WTC11 (cell line): ENCODE measurements around the gene INS. TPM values are rescaled to one million over a fixed set of nuclear protein-coding genes. Genes with fewer than 3 reads are reported as not detected.

ENCODE experiments used
- ATAC-seq: fragments of 200-7000 bp; cut with Tn5 transposase; 2 replicates; pipeline ENCODE4 v1.10.0; 2021; ENCODE audit warnings: mild to moderate bottlenecking, moderate library complexity
- CTCF ChIA-PET: fragments of 300-600 bp; sonication (Branson Sonifier 250); formaldehyde crosslinking; loops from one replicate; lab custom pipeline; 2021; ENCODE audit warnings: antibody characterized with exemption; lab: Charles Lee
- POLR2A ChIA-PET: fragments of 350-600 bp; sonication (Branson Sonifier 250); formaldehyde crosslinking; loops from one replicate; lab custom pipeline; 2021; ENCODE audit warnings: antibody characterized with exemption; lab: Charles Lee
- DNase-seq: peaks from one replicate; pipeline ENCODE4 v3.0.0; 2021; ENCODE audit warnings: low spot score
- H3K27ac Mint-ChIP-seq: 2 replicates; pipeline ENCODE4 v1.8.0; 2021; ENCODE audit warnings: mixed read lengths
- H3K27me3 Mint-ChIP-seq: 2 replicates; pipeline ENCODE4 v1.8.0; 2021; ENCODE audit warnings: low read depth, mild to moderate bottlenecking, moderate library complexity, mixed read lengths
- H3K36me3 Mint-ChIP-seq: 2 replicates; pipeline ENCODE4 v1.8.0; 2021; ENCODE audit warnings: mixed read lengths
- H3K4me1 Mint-ChIP-seq: 2 replicates; pipeline ENCODE4 v1.8.0; 2022; ENCODE audit warnings: mixed read lengths
- H3K4me3 Mint-ChIP-seq: 2 replicates; pipeline ENCODE4 v1.8.0; 2021; ENCODE audit warnings: mild to moderate bottlenecking, moderate library complexity, mixed read lengths
- H3K9me3 Mint-ChIP-seq: 2 replicates; pipeline ENCODE4 v1.8.0; 2021; ENCODE audit warnings: mixed read lengths
- E2F5 ChIP-seq: sonication (generic); formaldehyde crosslinking; IDR thresholded peaks from 2 replicates; pipeline ENCODE4 v1.8.1; 2022; ENCODE audit warnings: mild to moderate bottlenecking, moderate library complexity, missing genetic modification reagents
- ERG ChIP-seq: fragments of 250-450 bp; sonication (Bioruptor Pico); IDR thresholded peaks from 2 replicates; pipeline ENCODE4 v1.8.0; 2021; ENCODE audit warnings: mild to moderate bottlenecking
- GABPB1 ChIP-seq: sonication (generic); formaldehyde crosslinking; IDR thresholded peaks from 2 replicates; pipeline ENCODE4 v1.8.1; 2023; ENCODE audit warnings: mild to moderate bottlenecking, missing genetic modification reagents
- GRHL2 ChIP-seq: fragments of 250-450 bp; sonication (Bioruptor Pico); IDR thresholded peaks from 2 replicates; pipeline ENCODE4 v1.8.0; 2022; ENCODE audit warnings: mild to moderate bottlenecking, moderate library complexity; ENCODE audit not compliant: insufficient replicate concordance, severe bottlenecking
- IRF1 ChIP-seq: sonication (generic); formaldehyde crosslinking; IDR thresholded peaks from 2 replicates; pipeline ENCODE4 v1.8.0; 2023; ENCODE audit warnings: missing genetic modification reagents
- NR3C1 ChIP-seq: sonication (generic); formaldehyde crosslinking; conservative IDR thresholded peaks from 2 replicates; pipeline ENCODE4 v1.8.1; 2023; ENCODE audit warnings: low read depth, mild to moderate bottlenecking, missing genetic modification reagents
- RELA ChIP-seq: sonication (generic); formaldehyde crosslinking; IDR thresholded peaks from 2 replicates; pipeline ENCODE4 v1.8.1; 2022; ENCODE audit warnings: missing genetic modification reagents, mild to moderate bottlenecking, borderline replicate concordance
- SMAD3 ChIP-seq: sonication (generic); formaldehyde crosslinking; IDR thresholded peaks from 2 replicates; pipeline ENCODE4 v1.8.0; 2022; ENCODE audit warnings: missing genetic modification reagents, mild to moderate bottlenecking, borderline replicate concordance
- STAT6 ChIP-seq: sonication (generic); formaldehyde crosslinking; conservative IDR thresholded peaks from 2 replicates; pipeline ENCODE4 v1.8.1; 2023; ENCODE audit warnings: mild to moderate bottlenecking, low read depth, missing genetic modification reagents, moderate library complexity
- TCF7 ChIP-seq: sonication (generic); formaldehyde crosslinking; IDR thresholded peaks from 2 replicates; pipeline ENCODE4 v1.8.0; 2022; ENCODE audit warnings: mild to moderate bottlenecking, low read depth, missing genetic modification reagents, moderate library complexity
- TEAD4 ChIP-seq: sonication (generic); formaldehyde crosslinking; IDR thresholded peaks from 2 replicates; pipeline ENCODE4 v1.8.0; 2022; ENCODE audit warnings: mild to moderate bottlenecking, missing genetic modification reagents
- USF1 ChIP-seq: sonication (generic); formaldehyde crosslinking; IDR thresholded peaks from 2 replicates; pipeline ENCODE4 v1.8.0; 2022; ENCODE audit warnings: mild to moderate bottlenecking, missing genetic modification reagents
- ZNF138 ChIP-seq: sonication (generic); formaldehyde crosslinking; conservative IDR thresholded peaks from 2 replicates; pipeline ENCODE4 v1.8.1; 2022; ENCODE audit warnings: mild to moderate bottlenecking, moderate library complexity, missing genetic modification reagents
- ZNF425 ChIP-seq: fragments of 250-450 bp; sonication (Bioruptor Pico); conservative IDR thresholded peaks from 2 replicates; pipeline ENCODE4 v1.9.0; 2021; ENCODE audit warnings: mild to moderate bottlenecking
- ZNF532 ChIP-seq: fragments of 250-450 bp; sonication (Bioruptor Pico); IDR thresholded peaks from 2 replicates; pipeline ENCODE4 v1.9.0; 2021; ENCODE audit warnings: mild to moderate bottlenecking, borderline replicate concordance
- ZNF671 ChIP-seq: fragments of 250-450 bp; sonication (Bioruptor Pico); IDR thresholded peaks from 2 replicates; pipeline ENCODE4 v1.8.0; 2021; ENCODE audit warnings: mild to moderate bottlenecking
- total RNA-seq: library from RNA; stranded (reverse); gene quantifications from 3 replicates; pipeline ENCODE4 v1.2.3, GENCODE V29; 2021

Gene INS
- total RNA-seq, 1 experiment from 2014 or later: not detected

GRCh38 chr11:2207212-2207611 lies 46.2 kb upstream of the INS start:
- ChIA-PET POLR2A (no interaction called here), CTCF (interaction anchor here (1.0 to 2.1 kb wide), 2 partner anchors 49 to 98 kb away, joined by 3 to 11 read pairs; no protein-coding TSS in a partner anchor)
- H3K4me1 Mint-ChIP-seq: no peaks in the 10 kb centered on the region

GRCh38 chr11:2205981-2206690 lies 45.1 kb upstream of the INS start:
- Mint-ChIP-seq H3K9me3 (no peaks in the 10 kb centered on the region), H3K4me3 (no peak overlapping the region), H3K27ac (no peak overlapping the region), H3K4me1 (no peaks in the 10 kb centered on the region), H3K36me3 (no peaks in the 10 kb centered on the region), H3K27me3 (peaks cover 4% of the 10 kb centered on the region; the same call in 1 of the 2 replicates)
- DNase-seq: peak; percentile 4
- no peak for ATAC-seq
- TF ChIP-seq SMAD3 (CRISPR knock-in tag): no peak
- TF ChIP-seq ZNF532 (CRISPR knock-in tag): no peak
- TF ChIP-seq GABPB1: no peak
- TF ChIP-seq STAT6 (CRISPR knock-in tag): no peak
- no peak for TF ChIP-seq TEAD4
- TF ChIP-seq TCF7: no peak
- no peak for TF ChIP-seq ZNF671 (CRISPR knock-in tag)
- no peak for TF ChIP-seq RELA (CRISPR knock-in tag)
- no peak for TF ChIP-seq ERG (CRISPR knock-in tag)
- TF ChIP-seq NR3C1: no peak
- TF ChIP-seq IRF1 (CRISPR knock-in tag): no peak
- no peak for TF ChIP-seq ZNF138
- no peak for TF ChIP-seq ZNF425 (CRISPR knock-in tag)
- TF ChIP-seq GRHL2 (CRISPR knock-in tag): no peak
- ChIA-PET POLR2A (no interaction called here), CTCF (no interaction called here)

More at GRCh38 chr11:2207212-2207611, 46.2 kb upstream of the INS start:
- no peak for TF ChIP-seq TEAD4
- no peak for TF ChIP-seq E2F5 (CRISPR knock-in tag)
- no peak for TF ChIP-seq USF1
- DNase-seq: no peak
- peaks cover 9% of the 10 kb centered on the region; the same call in 1 of the 2 replicates for H3K27me3 Mint-ChIP-seq
- ATAC-seq: no peak
- no peak overlapping the region for H3K27ac Mint-ChIP-seq
- no peaks in the 10 kb centered on the region for H3K9me3 Mint-ChIP-seq
- H3K36me3 Mint-ChIP-seq: no peaks in the 10 kb centered on the region
- no peak overlapping the region for H3K4me3 Mint-ChIP-seq
